ENCODE data around the gene TXNDC8.

DNA sequence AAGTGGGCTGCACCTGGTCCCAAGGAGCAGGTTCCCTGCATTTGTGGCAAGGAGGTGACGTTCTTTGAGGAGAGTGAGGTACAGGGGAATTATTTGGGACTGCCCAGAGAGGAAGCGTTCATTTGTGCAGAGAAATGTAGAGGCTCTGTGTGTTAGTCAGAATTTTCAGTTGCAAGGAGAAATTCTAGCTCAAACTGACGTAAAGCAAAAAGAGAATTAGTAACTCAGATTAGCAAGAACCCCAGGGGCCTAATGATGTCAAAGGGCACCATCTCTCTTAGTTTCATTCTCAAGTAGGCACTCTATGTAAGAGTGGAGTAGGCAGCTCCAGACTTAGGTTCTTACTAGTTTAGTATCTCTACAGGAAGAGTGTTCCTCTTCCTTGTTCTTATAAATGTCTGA lies 79.0 kb downstream of the TXNDC8 start:
- TF ChIP-seq, protein P1, sequence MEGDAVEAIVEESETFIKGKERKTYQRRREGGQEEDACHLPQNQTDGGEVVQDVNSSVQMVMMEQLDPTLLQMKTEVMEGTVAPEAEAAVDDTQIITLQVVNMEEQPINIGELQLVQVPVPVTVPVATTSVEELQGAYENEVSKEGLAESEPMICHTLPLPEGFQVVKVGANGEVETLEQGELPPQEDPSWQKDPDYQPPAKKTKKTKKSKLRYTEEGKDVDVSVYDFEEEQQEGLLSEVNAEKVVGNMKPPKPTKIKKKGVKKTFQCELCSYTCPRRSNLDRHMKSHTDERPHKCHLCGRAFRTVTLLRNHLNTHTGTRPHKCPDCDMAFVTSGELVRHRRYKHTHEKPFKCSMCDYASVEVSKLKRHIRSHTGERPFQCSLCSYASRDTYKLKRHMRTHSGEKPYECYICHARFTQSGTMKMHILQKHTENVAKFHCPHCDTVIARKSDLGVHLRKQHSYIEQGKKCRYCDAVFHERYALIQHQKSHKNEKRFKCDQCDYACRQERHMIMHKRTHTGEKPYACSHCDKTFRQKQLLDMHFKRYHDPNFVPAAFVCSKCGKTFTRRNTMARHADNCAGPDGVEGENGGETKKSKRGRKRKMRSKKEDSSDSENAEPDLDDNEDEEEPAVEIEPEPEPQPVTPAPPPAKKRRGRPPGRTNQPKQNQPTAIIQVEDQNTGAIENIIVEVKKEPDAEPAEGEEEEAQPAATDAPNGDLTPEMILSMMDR (conservative IDR thresholded peaks at IDR 0.05; ENCODE audit: low read depth in 2 of 2) = no peak
- TF ChIP-seq, protein P2, sequence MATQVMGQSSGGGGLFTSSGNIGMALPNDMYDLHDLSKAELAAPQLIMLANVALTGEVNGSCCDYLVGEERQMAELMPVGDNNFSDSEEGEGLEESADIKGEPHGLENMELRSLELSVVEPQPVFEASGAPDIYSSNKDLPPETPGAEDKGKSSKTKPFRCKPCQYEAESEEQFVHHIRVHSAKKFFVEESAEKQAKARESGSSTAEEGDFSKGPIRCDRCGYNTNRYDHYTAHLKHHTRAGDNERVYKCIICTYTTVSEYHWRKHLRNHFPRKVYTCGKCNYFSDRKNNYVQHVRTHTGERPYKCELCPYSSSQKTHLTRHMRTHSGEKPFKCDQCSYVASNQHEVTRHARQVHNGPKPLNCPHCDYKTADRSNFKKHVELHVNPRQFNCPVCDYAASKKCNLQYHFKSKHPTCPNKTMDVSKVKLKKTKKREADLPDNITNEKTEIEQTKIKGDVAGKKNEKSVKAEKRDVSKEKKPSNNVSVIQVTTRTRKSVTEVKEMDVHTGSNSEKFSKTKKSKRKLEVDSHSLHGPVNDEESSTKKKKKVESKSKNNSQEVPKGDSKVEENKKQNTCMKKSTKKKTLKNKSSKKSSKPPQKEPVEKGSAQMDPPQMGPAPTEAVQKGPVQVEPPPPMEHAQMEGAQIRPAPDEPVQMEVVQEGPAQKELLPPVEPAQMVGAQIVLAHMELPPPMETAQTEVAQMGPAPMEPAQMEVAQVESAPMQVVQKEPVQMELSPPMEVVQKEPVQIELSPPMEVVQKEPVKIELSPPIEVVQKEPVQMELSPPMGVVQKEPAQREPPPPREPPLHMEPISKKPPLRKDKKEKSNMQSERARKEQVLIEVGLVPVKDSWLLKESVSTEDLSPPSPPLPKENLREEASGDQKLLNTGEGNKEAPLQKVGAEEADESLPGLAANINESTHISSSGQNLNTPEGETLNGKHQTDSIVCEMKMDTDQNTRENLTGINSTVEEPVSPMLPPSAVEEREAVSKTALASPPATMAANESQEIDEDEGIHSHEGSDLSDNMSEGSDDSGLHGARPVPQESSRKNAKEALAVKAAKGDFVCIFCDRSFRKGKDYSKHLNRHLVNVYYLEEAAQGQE (IDR thresholded peaks at IDR 0.05; ENCODE audit: unreplicated experiment) = no peak
- no peak for TF ChIP-seq EZH2 (IDR thresholded peaks at IDR 0.05; ENCODE audit: low read depth, unreplicated experiment)
- TF ChIP-seq POLR2AphosphoS5 (IDR thresholded peaks at IDR 0.05; ENCODE audit: low read depth) = no peak
- no peak for TF ChIP-seq EZH2phosphoT487 (IDR thresholded peaks at IDR 0.05; ENCODE audit: unreplicated experiment)
- no peak for TF ChIP-seq CREB1 (CRISPR knock-in tag; IDR thresholded peaks at IDR 0.05; ENCODE audit: low read depth)
- TF ChIP-seq JUNB (IDR thresholded peaks at IDR 0.05; ENCODE audit: unreplicated experiment) = no peak
- TF ChIP-seq, protein P3, sequence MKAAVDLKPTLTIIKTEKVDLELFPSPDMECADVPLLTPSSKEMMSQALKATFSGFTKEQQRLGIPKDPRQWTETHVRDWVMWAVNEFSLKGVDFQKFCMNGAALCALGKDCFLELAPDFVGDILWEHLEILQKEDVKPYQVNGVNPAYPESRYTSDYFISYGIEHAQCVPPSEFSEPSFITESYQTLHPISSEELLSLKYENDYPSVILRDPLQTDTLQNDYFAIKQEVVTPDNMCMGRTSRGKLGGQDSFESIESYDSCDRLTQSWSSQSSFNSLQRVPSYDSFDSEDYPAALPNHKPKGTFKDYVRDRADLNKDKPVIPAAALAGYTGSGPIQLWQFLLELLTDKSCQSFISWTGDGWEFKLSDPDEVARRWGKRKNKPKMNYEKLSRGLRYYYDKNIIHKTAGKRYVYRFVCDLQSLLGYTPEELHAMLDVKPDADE (IDR thresholded peaks at IDR 0.05) = no peak
- TF ChIP-seq ZNF114 (CRISPR knock-in tag; IDR thresholded peaks at IDR 0.05) = no peak
- no peak for TF ChIP-seq ZNF331 (CRISPR knock-in tag; IDR thresholded peaks at IDR 0.05; ENCODE audit: low read depth)
- no peak for TF ChIP-seq NANOG (IDR thresholded peaks at IDR 0.05; ENCODE audit: borderline replicate concordance)
- TF ChIP-seq, protein P4, sequence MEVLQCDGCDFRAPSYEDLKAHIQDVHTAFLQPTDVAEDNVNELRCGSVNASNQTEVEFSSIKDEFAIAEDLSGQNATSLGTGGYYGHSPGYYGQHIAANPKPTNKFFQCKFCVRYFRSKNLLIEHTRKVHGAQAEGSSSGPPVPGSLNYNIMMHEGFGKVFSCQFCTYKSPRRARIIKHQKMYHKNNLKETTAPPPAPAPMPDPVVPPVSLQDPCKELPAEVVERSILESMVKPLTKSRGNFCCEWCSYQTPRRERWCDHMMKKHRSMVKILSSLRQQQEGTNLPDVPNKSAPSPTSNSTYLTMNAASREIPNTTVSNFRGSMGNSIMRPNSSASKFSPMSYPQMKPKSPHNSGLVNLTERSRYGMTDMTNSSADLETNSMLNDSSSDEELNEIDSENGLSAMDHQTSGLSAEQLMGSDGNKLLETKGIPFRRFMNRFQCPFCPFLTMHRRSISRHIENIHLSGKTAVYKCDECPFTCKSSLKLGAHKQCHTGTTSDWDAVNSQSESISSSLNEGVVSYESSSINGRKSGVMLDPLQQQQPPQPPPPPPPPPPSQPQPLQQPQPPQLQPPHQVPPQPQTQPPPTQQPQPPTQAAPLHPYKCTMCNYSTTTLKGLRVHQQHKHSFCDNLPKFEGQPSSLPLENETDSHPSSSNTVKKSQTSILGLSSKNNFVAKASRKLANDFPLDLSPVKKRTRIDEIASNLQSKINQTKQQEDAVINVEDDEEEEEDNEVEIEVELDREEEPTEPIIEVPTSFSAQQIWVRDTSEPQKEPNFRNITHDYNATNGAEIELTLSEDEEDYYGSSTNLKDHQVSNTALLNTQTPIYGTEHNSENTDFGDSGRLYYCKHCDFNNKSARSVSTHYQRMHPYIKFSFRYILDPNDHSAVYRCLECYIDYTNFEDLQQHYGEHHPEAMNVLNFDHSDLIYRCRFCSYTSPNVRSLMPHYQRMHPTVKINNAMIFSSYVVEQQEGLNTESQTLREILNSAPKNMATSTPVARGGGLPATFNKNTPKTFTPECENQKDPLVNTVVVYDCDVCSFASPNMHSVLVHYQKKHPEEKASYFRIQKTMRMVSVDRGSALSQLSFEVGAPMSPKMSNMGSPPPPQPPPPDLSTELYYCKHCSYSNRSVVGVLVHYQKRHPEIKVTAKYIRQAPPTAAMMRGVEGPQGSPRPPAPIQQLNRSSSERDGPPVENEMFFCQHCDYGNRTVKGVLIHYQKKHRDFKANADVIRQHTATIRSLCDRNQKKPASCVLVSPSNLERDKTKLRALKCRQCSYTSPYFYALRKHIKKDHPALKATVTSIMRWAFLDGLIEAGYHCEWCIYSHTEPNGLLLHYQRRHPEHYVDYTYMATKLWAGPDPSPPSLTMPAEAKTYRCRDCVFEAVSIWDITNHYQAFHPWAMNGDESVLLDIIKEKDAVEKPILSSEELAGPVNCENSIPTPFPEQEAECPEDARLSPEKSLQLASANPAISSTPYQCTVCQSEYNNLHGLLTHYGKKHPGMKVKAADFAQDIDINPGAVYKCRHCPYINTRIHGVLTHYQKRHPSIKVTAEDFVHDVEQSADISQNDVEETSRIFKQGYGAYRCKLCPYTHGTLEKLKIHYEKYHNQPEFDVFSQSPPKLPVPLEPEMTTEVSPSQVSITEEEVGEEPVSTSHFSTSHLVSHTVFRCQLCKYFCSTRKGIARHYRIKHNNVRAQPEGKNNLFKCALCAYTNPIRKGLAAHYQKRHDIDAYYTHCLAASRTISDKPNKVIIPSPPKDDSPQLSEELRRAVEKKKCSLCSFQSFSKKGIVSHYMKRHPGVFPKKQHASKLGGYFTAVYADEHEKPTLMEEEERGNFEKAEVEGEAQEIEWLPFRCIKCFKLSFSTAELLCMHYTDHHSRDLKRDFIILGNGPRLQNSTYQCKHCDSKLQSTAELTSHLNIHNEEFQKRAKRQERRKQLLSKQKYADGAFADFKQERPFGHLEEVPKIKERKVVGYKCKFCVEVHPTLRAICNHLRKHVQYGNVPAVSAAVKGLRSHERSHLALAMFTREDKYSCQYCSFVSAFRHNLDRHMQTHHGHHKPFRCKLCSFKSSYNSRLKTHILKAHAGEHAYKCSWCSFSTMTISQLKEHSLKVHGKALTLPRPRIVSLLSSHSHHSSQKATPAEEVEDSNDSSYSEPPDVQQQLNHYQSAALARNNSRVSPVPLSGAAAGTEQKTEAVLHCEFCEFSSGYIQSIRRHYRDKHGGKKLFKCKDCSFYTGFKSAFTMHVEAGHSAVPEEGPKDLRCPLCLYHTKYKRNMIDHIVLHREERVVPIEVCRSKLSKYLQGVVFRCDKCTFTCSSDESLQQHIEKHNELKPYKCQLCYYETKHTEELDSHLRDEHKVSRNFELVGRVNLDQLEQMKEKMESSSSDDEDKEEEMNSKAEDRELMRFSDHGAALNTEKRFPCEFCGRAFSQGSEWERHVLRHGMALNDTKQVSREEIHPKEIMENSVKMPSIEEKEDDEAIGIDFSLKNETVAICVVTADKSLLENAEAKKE (CRISPR knock-in tag; IDR thresholded peaks at IDR 0.05) = no peak
- no peak for TF ChIP-seq STAT1 (IDR thresholded peaks at IDR 0.05; ENCODE audit: unreplicated experiment)
